Measurements from ENCODE around the gene COG1.

The COG1 gene

GRCh38 chr17:73199751-73200317 lies 7.0 kb downstream of the COG1 start:
- no peak for DNase-seq

- DNase-seq = no peak
Measured at GRCh38 chr17:73200476-73200875, 7.6 kb downstream of the COG1 start.

DNA sequence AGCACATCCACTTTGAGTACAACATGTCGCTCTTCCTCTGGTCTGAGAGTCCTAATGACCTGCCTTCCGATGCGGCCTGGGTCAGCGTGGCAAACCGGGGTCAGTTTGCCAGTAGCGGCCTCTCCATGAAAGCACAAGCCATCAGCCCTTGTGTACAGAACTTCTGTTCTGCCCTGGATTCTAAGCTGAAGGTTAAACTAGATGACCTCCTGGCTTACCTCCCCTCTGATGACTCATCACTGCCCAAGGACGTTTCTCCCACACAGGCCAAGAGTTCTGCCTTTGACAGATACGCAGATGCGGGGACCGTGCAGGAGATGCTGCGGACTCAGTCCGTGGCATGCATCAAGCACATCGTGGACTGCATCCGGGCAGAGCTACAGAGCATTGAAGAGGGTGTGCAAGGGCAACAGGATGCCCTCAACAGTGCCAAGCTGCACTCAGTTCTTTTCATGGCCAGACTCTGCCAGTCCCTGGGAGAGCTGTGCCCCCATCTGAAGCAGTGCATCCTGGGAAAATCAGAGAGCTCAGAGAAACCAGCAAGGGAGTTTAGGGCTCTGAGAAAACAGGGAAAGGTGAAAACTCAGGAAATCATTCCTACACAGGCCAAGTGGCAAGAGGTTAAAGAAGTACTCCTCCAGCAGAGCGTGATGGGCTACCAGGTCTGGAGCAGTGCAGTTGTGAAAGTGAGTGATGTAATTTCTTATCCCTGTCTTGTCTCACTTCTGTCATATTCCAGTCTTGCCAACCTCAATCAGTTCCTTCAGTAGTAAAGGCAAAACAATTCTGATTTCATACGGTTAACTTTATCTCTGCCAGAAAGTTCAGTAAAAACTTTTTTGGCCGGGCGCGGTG lies 8.6 kb downstream of the COG1 start:
- DNase-seq = no peak

- no peak for DNase-seq
Measured at GRCh38 chr17:73203135-73203787, 10.4 kb downstream of the COG1 start.

GRCh38 chr17:73203788-73204479 lies 11.1 kb downstream of the COG1 start:
- DNase-seq = no peak

GRCh38 chr17:73205459-73205961 lies 12.7 kb downstream of the COG1 start:
- DNase-seq = no peak

- no peak for DNase-seq
Measured at GRCh38 chr17:73208139-73208827, 15.4 kb downstream of the COG1 start.

DNA sequence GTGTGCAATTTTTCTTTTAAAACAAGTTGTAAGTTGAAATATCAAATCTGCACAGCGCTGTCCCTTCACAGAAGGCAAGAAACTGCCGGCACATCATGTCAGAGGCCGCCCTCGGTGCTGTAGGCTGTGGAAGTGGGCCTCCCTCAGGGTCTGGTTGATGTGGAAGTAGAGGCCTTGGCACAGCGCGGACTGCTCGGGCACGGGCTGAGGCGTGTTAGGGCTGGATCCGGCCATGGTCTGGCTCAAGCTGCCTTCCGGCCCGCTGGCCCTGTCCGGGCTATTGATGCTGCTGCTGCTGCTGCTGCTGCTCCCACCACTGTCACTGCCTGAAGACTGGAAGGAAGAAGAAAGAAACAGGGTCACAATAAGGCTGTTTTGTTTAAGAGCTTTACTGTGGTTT lies 16.6 kb downstream of the COG1 start:
- no peak for DNase-seq

GRCh38 chr17:73210002-73210678 lies 17.3 kb downstream of the COG1 start:
- peak; percentile 51 to 76 for DNase-seq

DNA sequence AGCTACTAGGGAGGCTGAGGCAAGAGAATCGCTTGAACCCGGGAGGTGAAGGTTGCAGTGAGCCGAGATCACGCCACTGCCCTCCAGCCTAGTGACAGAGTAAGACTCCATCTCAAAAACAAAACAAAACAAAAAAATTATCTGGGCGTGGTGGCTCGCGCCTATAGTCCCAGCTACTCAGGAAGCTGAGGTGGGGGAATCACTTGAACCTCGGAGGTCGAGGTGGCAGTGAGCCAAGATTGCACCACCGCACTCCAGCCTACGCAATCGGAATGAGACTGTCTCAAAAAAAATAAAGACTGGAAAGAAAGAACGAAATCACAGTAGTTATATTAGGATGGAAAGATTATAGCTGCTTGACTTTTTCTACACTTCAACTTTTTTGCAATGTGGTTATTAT lies 18.9 kb downstream of the COG1 start:
- no peak for DNase-seq

DNA sequence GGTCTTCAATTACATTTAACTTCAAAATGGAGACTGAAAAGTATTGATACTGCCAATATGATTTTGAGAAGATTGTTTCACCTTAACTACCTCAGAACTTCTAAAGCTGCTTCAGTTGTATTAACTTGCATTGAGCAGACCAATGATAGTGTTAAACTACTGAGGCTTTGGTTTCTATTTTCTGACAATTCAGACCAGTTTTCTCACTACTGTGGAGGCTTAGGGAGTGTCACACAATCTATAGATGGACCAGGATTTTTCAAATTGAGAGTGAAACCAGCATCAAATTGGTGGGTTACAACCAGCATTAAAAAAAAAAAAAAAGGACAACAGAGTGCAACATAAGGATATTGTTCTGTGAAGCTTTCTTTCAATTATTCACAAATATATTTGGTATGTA lies 21.2 kb downstream of the COG1 start:
- DNase-seq = no peak

DNA sequence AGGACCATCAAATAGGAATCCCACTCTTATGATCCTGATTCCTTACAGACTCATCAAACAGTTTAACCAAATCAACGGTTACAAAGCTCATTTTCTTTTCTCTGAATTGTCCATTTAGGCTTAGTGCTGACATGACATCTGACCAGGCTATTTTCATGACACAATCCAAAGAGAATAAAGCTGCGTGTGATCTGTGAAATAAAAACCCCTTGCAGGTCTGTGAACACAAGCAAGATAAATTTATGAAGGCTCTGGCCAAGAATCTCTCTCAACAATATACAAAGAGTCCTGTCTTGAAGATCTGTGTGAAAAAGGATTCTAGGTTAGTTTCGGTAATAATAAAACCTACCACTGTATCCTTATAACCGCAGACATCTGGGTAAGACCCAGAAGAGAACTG lies 22.0 kb downstream of the COG1 start:
- DNase-seq = no peak

GRCh38 chr17:73215447-73215846 lies 22.6 kb downstream of the COG1 start:
- DNase-seq = no peak

- DNase-seq = no peak
Measured at GRCh38 chr17:73223626-73224230, 30.9 kb downstream of the COG1 start.

DNA sequence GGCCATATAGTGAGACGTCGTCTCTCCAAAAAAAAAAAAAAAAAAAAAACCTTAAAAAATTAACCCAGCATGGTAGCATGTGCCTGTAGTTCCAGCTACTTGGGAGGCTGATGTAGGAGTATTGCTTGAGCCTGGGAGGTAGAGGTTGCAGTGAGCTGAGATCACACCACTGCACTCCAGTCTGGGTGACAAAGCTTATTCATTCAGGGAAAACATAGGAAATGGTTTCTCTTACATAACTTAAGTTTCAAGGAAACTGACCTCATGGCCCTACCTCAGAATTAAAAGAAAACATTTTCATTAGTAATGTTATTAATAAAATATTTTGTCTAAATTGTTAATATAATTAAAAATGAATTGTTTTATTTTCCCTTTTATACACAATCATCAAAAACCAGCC lies 31.4 kb downstream of the COG1 start:
- no peak for DNase-seq

DNA sequence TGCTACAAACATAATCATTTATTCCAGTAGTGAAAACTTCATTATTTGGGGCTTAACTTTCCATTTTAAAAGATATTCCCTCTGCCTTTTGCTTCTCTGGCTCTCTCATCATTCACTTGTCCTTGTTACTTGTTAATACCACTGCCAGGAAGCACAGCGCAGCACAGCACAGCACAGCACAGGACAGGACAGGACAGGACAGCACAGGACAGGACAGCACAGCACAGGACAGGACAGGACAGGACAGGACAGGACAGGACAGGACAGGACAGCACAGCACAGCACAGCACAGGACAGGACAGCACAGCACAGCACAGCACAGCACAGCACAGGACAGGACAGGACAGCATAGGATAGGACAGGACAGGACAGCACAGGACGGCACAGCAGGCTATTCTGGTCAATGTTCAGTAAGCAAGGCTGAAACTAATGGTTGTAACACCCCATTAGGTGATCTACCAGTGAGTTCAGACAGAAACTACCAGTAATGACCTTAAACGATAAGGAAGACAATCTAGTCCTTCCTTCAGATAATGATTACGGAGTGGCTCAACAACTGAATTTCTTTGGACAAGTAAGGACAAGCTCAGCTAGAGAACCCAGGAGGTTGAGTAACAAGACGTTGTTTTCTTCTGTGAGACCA lies 31.9 kb downstream of the COG1 start:
- no peak for DNase-seq

DNA sequence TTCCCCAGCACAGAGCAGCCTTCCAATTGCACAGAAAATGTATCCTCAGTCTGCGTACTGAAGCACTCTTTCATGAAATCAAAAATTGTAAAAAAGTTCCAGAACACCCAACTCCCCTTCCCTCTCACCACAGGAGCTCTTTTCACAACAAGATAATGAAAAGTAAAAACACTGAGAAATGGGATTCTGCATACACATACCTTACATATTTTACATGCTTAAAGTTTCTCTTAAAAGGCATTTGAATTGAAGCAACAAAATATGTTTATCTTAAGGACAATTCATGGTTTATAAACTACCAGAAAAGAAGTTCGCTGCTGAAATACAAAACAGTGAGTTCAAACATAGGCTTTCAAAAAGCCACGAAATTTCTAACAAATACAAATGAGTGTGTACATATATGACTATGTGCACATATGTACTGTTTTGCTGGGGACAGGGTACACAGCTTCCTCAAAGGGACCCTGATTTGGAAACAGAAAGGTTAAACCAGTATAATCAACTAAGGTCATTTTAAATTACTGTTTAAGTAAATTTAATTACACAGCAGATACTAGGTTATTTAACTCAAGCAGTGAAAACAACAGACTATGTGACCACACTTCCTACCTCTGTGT lies 33.8 kb downstream of the COG1 start:
- DNase-seq = no peak

DNA sequence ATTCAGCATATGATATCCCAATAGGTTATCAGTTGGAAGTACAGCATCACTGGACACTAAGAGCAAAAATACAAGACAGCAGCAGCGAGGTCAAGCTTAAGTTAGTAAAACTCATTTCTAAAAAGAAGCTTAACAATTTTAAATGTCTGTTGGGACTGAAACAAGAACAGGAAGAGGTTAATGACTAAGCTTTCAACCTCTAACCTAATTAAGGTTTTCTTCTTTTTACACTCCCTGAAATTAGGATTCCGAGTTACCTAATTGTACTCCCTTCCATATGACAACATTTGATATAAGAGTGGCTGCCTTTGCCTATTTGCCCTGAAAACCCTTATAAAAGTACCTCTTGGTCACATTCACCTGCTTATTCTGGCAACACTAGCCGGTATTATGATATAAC lies 34.5 kb downstream of the COG1 start:
- DNase-seq = peak in 1 of 2 experiments; percentile 39

DNA sequence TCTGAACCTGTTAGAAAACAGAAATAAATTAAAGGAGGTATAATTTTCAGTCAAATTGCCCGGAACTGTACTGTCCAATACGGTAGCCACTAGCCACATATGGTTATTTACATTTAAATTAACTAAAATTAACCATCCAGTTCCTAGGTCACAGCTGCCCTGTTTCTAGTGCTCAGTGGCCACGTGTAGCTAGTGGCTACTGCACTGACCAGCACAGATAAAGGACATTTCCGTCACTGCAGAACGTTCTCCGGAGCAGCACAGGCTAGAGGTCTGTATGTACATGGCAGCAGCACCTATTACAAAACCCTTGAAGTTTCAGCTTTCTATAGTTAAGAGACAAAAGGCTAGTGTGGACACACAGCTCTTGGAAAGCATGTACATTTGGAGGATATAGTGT lies 35.1 kb downstream of the COG1 start:
- no peak for DNase-seq

GRCh38 chr17:73228748-73229236 lies 35.9 kb downstream of the COG1 start:
- peak; percentile 54 to 65 for DNase-seq

All from Kasumi-1 (cell line).